Karpas-422 (cell line): Measurements from ENCODE around the gene CPA2. TPM values are rescaled to one million over a fixed set of nuclear protein-coding genes. Genes with fewer than 3 reads are reported as not detected.
"Not testable (repeated sequence)": the region's sequence is repeated elsewhere in the genome, so short reads cannot be mapped to it uniquely, and the experiment has no call there.

Experiments used
- DNase-seq: peaks from one replicate; pipeline ENCODE4 v3.0.0-alpha.2; 2015
- H2AFZ ChIP-seq: fragments of 200-600 bp; sonication (generic); 2 replicates; pipeline ENCODE4 v1.6.1; 2014; ENCODE audit warnings: antibody characterized with exemption, low read length, mixed read lengths
- H3K27ac ChIP-seq: fragments of 200-600 bp; sonication (generic); 2 replicates; pipeline ENCODE4 v1.5.1; 2014; ENCODE audit warnings: mild to moderate bottlenecking, low read length, moderate library complexity
- H3K27me3 ChIP-seq: fragments of 200-600 bp; sonication (generic); 2 replicates; pipeline ENCODE4 v1.6.1; 2014; ENCODE audit warnings: low read length, mixed read lengths
- H3K36me3 ChIP-seq: fragments of 200-600 bp; sonication (generic); 2 replicates; pipeline ENCODE4 v1.6.1; 2014; ENCODE audit warnings: low read length, mixed read lengths; ENCODE audit not compliant: insufficient read depth
- H3K4me1 ChIP-seq: fragments of 200-600 bp; sonication (generic); 2 replicates; pipeline ENCODE4 v1.6.1; 2014; ENCODE audit warnings: mild to moderate bottlenecking, low read length, mixed read lengths
- H3K4me2 ChIP-seq: fragments of 200-600 bp; sonication (generic); 2 replicates; pipeline ENCODE4 v1.6.1; 2014; ENCODE audit warnings: low read length, low read depth, mild to moderate bottlenecking; ENCODE audit not compliant: poor library complexity, severe bottlenecking
- H3K4me3 ChIP-seq: fragments of 200-600 bp; sonication (generic); 2 replicates; pipeline ENCODE4 v1.5.1; 2014; ENCODE audit warnings: mild to moderate bottlenecking, antibody characterized with exemption, low read length, mixed read lengths
- H3K79me2 ChIP-seq: fragments of 200-600 bp; sonication (generic); 2 replicates; pipeline ENCODE4 v1.6.1; 2014; ENCODE audit warnings: mild to moderate bottlenecking, low read length, mixed read lengths
- H3K9ac ChIP-seq: fragments of 200-600 bp; sonication (generic); 2 replicates; pipeline ENCODE4 v1.6.0; 2014; ENCODE audit warnings: low read length
- H3K9me2 ChIP-seq: fragments of 200-600 bp; sonication (generic), shearing (Covaris generic); replicated peaks from 2 replicates; pipeline ENCODE4 v1.6.0; 2014; ENCODE audit warnings: mild to moderate bottlenecking, low read length, moderate library complexity; ENCODE audit not compliant: insufficient read depth
- H3K9me3 ChIP-seq: fragments of 300-700, 200-600 bp; sonication (generic); 2 replicates; pipeline ENCODE4 v1.6.1; 2014; ENCODE audit warnings: low read length, mixed read lengths
- H4K20me1 ChIP-seq: fragments of 200-600 bp; sonication (generic); 2 replicates; pipeline ENCODE4 v1.6.1; 2014; ENCODE audit warnings: mild to moderate bottlenecking, antibody characterized with exemption, low read length, low read depth; ENCODE audit not compliant: insufficient read depth
- total RNA-seq: library from RNA; depleted of rRNA; stranded (reverse); fragments of >200 nt; shearing (Covaris generic); gene quantifications from 2 replicates; pipeline ENCODE4 v1.2.3, GENCODE V29; 2014; ENCODE audit warnings: low replicate concordance; rRNA removed

CPA2 gene
- total RNA-seq: not detected in 2 replicates

GRCh38 chr7:130266258-130266960, at the start of gene CPA2:
Gene CPA2 (plus strand): TSS chr7:130266863. CDS start chr7:130266882, 19 bp downstream.
- no peak within 1 kb of the TSS for H3K4me2 ChIP-seq
- H2AFZ ChIP-seq: no peak within 1 kb of the TSS
- H3K9ac ChIP-seq: no peak within 1 kb of the TSS
- peaks cover under 1% of the 10 kb centered on the region for H3K4me1 ChIP-seq
- no peak within 1 kb of the TSS for H3K27ac ChIP-seq
- H3K4me3 ChIP-seq: no peak within 1 kb of the TSS
- no peaks in the 10 kb centered on the region for H3K9me3 ChIP-seq
- no peaks in the 10 kb centered on the region for H3K79me2 ChIP-seq
- H3K9me2 ChIP-seq: no peaks in the 10 kb centered on the region
- no peaks in the 10 kb centered on the region for H3K27me3 ChIP-seq
- peak; percentile 12 for DNase-seq
- H3K36me3 ChIP-seq: no peaks in the 10 kb centered on the region
- no peaks in the 10 kb centered on the region for H4K20me1 ChIP-seq

GRCh38 chr7:130218806-130219620, 47.6 kb upstream of the CPA2 start:
- DNase-seq: no peak
- Histone ChIP-seq H3K79me2 (no peaks in the 10 kb centered on the region), H2AFZ (no peak overlapping the region), H3K9ac (no peak overlapping the region), H3K9me2 (no peaks in the 10 kb centered on the region), H3K4me1 (no peaks in the 10 kb centered on the region), H3K4me3 (no peak overlapping the region), H4K20me1 (no peaks in the 10 kb centered on the region), H3K9me3 (no peaks in the 10 kb centered on the region), H3K27ac (no peak overlapping the region), H3K27me3 (no peaks in the 10 kb centered on the region), H3K36me3 (no peaks in the 10 kb centered on the region), H3K4me2 (no peak overlapping the region)

GRCh38 chr7:130219871-130220270, 46.8 kb upstream of the CPA2 start:
- H3K4me2 ChIP-seq: no peak overlapping the region
- H3K9me2 ChIP-seq: no peaks in the 10 kb centered on the region
- no peaks in the 10 kb centered on the region for H3K9me3 ChIP-seq
- no peaks in the 10 kb centered on the region for H3K36me3 ChIP-seq
- H3K4me1 ChIP-seq: no peaks in the 10 kb centered on the region
- H3K4me3 ChIP-seq: no peak overlapping the region
- H3K27ac ChIP-seq: no peak overlapping the region
- H3K9ac ChIP-seq: no peak overlapping the region
- no peaks in the 10 kb centered on the region for H3K79me2 ChIP-seq
- no peak for DNase-seq
- H4K20me1 ChIP-seq: no peaks in the 10 kb centered on the region
- no peaks in the 10 kb centered on the region for H3K27me3 ChIP-seq
- no peak overlapping the region for H2AFZ ChIP-seq

GRCh38 chr7:130221746-130222145, 44.9 kb upstream of the CPA2 start:
- Histone ChIP-seq H4K20me1 (no peaks in the 10 kb centered on the region), H3K4me2 (no peak overlapping the region), H2AFZ (no peak overlapping the region), H3K36me3 (no peaks in the 10 kb centered on the region), H3K79me2 (no peaks in the 10 kb centered on the region), H3K27ac (no peak overlapping the region), H3K9me3 (no peaks in the 10 kb centered on the region), H3K9ac (no peak overlapping the region), H3K4me3 (no peak overlapping the region), H3K4me1 (no peaks in the 10 kb centered on the region), H3K27me3 (no peaks in the 10 kb centered on the region), H3K9me2 (no peaks in the 10 kb centered on the region)
- DNase-seq: no peak

GRCh38 chr7:130223646-130224045, 43.0 kb upstream of the CPA2 start:
- H2AFZ ChIP-seq: no peak overlapping the region
- no peaks in the 10 kb centered on the region for H3K36me3 ChIP-seq
- DNase-seq: no peak

GRCh38 chr7:130224210-130224609, 42.5 kb upstream of the CPA2 start:
- Histone ChIP-seq H3K4me1 (no peaks in the 10 kb centered on the region), H3K4me2 (no peak overlapping the region), H3K79me2 (no peaks in the 10 kb centered on the region), H3K27ac (no peak overlapping the region), H3K9me2 (no peaks in the 10 kb centered on the region), H3K36me3 (no peaks in the 10 kb centered on the region), H3K4me3 (no peak overlapping the region), H4K20me1 (no peaks in the 10 kb centered on the region), H3K27me3 (no peaks in the 10 kb centered on the region), H2AFZ (no peak overlapping the region), H3K9ac (no peak overlapping the region), H3K9me3 (no peaks in the 10 kb centered on the region)
- DNase-seq: no peak

More at GRCh38 chr7:130223646-130224045, 43.0 kb upstream of the CPA2 start:
- Histone ChIP-seq H3K27ac (no peak overlapping the region), H3K79me2 (no peaks in the 10 kb centered on the region), H3K4me1 (no peaks in the 10 kb centered on the region), H3K9ac (no peak overlapping the region), H3K9me2 (no peaks in the 10 kb centered on the region), H3K4me3 (no peak overlapping the region), H3K9me3 (no peaks in the 10 kb centered on the region), H3K27me3 (no peaks in the 10 kb centered on the region), H4K20me1 (no peaks in the 10 kb centered on the region), H3K4me2 (no peak overlapping the region)

- H3K36me3 ChIP-seq, H3K27ac ChIP-seq, DNase-seq, H3K4me2 ChIP-seq, H3K4me3 ChIP-seq, H2AFZ ChIP-seq, H3K27me3 ChIP-seq, H3K9ac ChIP-seq, H3K79me2 ChIP-seq, H4K20me1 ChIP-seq, H3K9me2 ChIP-seq, H3K4me1 ChIP-seq, H3K9me3 ChIP-seq: not testable (repeated sequence)
These were observed 41.7 kb upstream of the CPA2 start for GRCh38 chr7:130224923-130225322.

- H3K4me1 ChIP-seq: no peaks in the 10 kb centered on the region
- no peak overlapping the region for H2AFZ ChIP-seq
- H3K36me3 ChIP-seq: no peaks in the 10 kb centered on the region
These were observed 40.3 kb upstream of the CPA2 start for GRCh38 chr7:130226333-130226732.

More at GRCh38 chr7:130226333-130226732, 40.3 kb upstream of the CPA2 start:
- no peak overlapping the region for H3K4me3 ChIP-seq
- H3K9ac ChIP-seq: no peak overlapping the region
- H4K20me1 ChIP-seq: no peaks in the 10 kb centered on the region
- no peaks in the 10 kb centered on the region for H3K9me2 ChIP-seq
- H3K4me2 ChIP-seq: no peak overlapping the region
- no peaks in the 10 kb centered on the region for H3K9me3 ChIP-seq
- H3K27ac ChIP-seq: no peak overlapping the region
- H3K79me2 ChIP-seq: no peaks in the 10 kb centered on the region
- H3K27me3 ChIP-seq: no peaks in the 10 kb centered on the region
- DNase-seq: no peak
